Measurements from ENCODE around the gene ARID3A.
"Not testable (repeated sequence)": the region's sequence is repeated elsewhere in the genome, so short reads cannot be mapped to it uniquely, and the experiment has no call there.

ARID3A gene

GRCh38 chr19:1014161-1015060 is 88.6 kb downstream of the ARID3A start:
- no peak for DNase-seq (ENCODE audit: low read depth in 1 of 2, low spot score in 1 of 2)

GRCh38 chr19:1015061-1015781 is 89.4 kb downstream of the ARID3A start:
- no peak for DNase-seq (ENCODE audit: low read depth in 1 of 2, low spot score in 1 of 2)

DNA sequence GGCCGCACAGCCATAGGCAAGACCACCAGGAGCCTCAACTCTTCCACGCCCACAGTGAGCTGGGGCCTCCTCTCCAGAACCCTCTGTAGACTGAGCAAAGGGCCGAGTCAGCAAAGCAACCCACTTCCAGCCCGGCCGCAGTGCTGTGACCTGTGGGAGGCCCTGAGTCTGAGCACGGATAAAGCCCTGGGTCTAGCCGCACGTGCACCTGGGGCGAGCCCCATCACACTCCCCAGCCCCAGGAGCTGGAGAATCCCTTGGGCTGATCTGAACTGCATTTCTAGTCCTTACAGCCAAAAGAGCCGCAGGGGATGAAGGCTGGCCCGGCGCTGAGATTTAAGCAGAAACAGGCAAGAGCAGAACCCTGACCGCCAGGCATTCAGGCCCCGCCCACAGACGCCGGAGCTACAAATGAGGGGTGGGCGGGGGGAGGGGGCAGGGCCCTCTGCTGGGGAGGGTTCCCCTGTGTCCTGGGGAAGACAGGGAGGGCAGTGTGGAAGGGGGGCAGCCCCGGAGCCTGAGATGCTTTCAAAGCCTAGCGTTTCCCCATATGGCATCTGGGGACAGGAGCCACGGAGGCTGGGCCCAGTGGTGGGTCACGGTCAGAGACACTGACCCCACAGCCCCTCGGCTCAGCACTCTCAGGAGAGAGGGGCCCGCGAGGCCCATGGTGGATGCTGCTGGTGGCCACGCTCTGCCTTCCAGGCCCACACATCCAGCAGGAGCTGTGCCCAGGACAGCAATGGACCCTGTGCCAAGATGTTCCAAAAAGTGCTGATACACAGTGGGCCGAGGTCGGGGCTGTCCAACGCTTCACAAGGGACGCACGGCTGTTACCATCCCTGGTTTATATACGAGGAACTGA is 90.2 kb downstream of the ARID3A start:
- no peak for DNase-seq (ENCODE audit: low read depth in 1 of 2, low spot score in 1 of 2)

DNA sequence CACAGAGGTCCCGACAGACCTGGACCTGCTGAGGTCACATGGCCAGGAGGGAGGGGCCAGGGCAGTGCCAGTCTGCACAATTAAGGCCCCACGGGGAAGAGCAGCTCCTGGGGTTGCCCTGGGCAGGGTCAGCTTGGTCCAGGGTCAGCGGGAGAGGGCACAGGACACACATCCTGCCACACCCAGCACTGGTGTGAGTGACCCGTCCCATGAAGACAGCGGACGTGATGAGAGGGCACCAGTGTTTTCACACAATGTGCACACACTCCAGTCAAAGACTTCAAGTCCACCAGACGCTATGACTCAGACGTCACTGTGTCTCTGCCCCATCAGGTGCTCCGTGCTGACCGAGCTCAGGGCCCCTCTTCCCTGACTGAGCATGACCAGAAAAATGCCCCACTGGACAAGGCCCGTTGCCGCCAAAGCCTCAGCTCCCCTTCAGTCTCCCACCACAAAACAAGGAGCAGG is 90.8 kb downstream of the ARID3A start:
- DNase-seq (ENCODE audit: low read depth in 1 of 2, low spot score in 1 of 2) = no peak

GRCh38 chr19:1017115-1017905 is 91.5 kb downstream of the ARID3A start:
- no peak for DNase-seq (ENCODE audit: low read depth in 1 of 2, low spot score in 1 of 2)

DNA sequence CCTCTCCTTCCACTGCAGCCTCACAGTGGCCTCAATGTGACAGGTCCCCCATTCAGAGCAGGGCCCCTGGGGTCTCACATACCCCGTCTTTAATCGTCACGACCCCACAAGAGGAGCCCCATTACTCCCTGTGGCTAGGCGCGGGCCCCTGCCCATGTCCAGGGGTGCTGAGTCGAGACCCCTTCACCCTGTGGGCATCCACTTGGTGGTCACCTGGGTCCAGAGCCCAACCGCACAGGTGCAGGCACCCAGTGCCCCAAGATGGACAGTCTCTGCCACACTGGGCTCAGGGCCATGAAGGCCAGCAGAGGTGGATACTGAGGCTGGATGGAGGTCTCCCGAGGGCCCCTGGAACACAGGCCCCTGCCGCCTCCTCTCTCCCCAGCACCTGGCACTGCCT is 92.1 kb downstream of the ARID3A start:
- DNase-seq (ENCODE audit: low read depth in 1 of 2, low spot score in 1 of 2) = no peak

GRCh38 chr19:1018393-1018792 is 92.6 kb downstream of the ARID3A start:
- DNase-seq (ENCODE audit: low read depth in 1 of 2, low spot score in 1 of 2) = no peak

DNA sequence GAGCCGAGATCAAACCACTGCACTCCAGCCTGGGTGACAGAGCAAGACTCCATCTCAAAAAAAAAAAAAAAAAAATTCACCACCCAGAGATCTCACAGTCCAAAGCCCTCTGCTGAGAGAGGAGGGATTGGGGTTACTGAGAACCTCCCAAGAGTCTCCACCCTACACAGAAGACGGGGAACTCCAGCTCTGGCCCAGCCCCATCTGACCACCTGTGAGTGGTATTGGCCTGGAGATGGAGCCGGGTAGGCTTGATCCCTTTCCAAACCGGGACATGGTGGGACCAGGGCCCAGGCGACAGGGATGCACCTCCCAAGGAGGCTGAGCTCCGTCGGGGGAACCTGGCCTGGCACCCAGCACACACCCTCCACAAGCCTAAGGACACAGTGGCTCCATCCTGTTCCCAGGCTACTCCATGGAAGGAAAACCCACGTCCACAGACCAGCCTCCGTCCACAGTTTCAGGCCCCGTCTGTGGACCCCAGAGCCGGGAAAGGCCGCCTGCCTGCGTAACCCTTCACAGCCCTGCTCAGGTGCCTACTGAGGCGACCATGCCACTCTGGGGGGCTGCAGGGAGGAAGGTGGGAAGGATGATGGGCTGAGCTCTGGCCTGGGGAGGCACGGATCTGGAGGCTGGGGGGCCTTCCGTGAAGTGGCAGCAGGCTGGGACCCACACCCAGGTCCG is 93.2 kb downstream of the ARID3A start:
- DNase-seq (ENCODE audit: low read depth in 1 of 2, low spot score in 1 of 2) = no peak

GRCh38 chr19:1019616-1019961 is 93.8 kb downstream of the ARID3A start:
- DNase-seq (ENCODE audit: low read depth in 1 of 2, low spot score in 1 of 2) = no peak

- no peak for DNase-seq (ENCODE audit: low read depth in 1 of 2, low spot score in 1 of 2)
These were observed 94.4 kb downstream of the ARID3A start for GRCh38 chr19:1019980-1020867.

DNA sequence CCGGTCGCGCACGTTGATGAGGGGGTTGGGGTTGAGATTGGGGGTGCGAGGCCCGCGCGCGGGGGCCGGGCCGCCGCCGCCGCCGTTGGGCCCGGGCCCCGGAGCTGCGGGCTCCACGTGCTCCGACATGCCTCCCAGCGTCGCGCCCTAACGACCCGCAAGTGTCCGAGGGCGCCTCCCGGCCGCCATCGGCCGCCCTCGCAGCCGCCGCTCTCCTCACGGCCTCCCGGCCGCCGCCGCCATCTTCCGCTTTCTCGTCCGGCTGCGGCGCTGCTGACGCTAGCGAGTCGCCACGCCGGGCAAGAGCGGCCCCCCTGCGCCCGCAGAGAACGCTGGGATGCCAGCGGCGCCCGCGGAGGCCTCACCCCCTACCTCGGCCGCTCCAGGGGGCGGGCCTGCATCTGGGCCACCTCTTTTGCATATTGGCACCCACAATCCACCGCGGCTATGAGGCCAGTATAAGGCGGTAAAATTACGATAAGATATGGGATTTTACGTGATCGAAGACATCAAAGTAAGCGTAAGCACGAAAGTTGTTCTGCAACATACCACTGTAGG is 95.1 kb downstream of the ARID3A start, which contains the start of gene TMEM259:
TSS of gene TMEM259 (minus strand) at position 256 of the 558 bp plus-strand sequence. CDS start at position 129, 127 bp downstream.
- DNase-seq (ENCODE audit: low read depth in 1 of 2, low spot score in 1 of 2) = peak; percentile 91 to 95

GRCh38 chr19:1023883-1024188 is 98.0 kb downstream of the ARID3A start:
- DNase-seq (ENCODE audit: low read depth in 1 of 2, low spot score in 1 of 2) = not testable (repeated sequence)

- not testable (repeated sequence) for DNase-seq (ENCODE audit: low read depth in 1 of 2, low spot score in 1 of 2)
These were observed 99.2 kb downstream of the ARID3A start for GRCh38 chr19:1025080-1025479.

Data from activated CD4-positive, alpha-beta T cell treated with anti-CD3 and anti-CD28 coated beads, Interleukin-2, amount 50 U/mL, for 24 hours (primary cell).